Ovary (tissue), 3 donors: ENCODE measurements around the gene EIF2B2.

Experiments used
- CTCF ChIP-seq, 3 donors: fragments of 450-650 bp in 2 of 3; fragments of 200-600 bp in 1 of 3; IDR thresholded peaks; one replicate each; pipeline versions ENCODE4 v1.5.1 to v1.8.0; 2016 to 2022; ENCODE audit warnings: antibody characterized with exemption in 3 of 3, mild to moderate bottlenecking in 1 of 3
- POLR2A ChIP-seq: fragments of 450-650 bp; IDR thresholded peaks from one replicate; pipeline ENCODE4 v1.6.1; 2017; ENCODE audit warnings: antibody characterized with exemption, mild to moderate bottlenecking, moderate library complexity
- donor health status: DM: no; HTN: no; CAD: no.

GRCh38 chr14:74980398-74980730 is 22.4 kb upstream of the EIF2B2 start:
- TF ChIP-seq CTCF (IDR thresholded peaks at IDR 0.05) (no peak), POLR2A (no peak)
